ENCODE measurements around the gene MACROH2A2. TPM values are rescaled to one million over a fixed set of nuclear protein-coding genes. Genes with fewer than 3 reads are reported as not detected.

The MACROH2A2 gene
- total and polyA plus RNA-seq, 12 donors = 10.0 to 17.5 (median 12.7) TPM

DNA sequence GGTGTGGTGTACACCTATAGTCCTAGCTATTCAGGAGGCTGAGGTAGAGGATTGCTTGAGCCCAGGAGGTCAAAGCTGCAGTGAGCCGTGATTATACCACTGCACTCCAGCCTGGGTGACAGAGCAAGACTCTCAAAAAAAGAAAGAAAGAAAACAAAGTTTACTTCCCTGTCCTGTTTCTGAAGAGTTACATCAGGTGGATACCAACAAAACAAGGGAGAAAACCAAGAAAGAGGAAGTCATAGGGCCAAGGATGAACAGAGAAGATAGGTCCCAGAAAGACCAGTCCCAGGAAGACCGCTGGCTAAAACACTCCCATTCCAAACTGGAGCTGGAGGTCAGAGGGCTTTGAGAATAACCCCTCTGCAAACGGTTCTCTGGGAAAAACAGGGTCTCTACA lies 13.5 kb downstream of the MACROH2A2 start:
- Histone ChIP-seq H3K27ac (no peak overlapping the region), H3K4me3 (no peak overlapping the region), H3K36me3 (peaks cover 0 to 7% (median 0%) of the 10 kb centered on the region in 9 donors), H3K4me1 (no peaks in the 10 kb centered on the region), H3K27me3 (no peaks in the 10 kb centered on the region), H3K9me3 (no peaks in the 10 kb centered on the region)
- ATAC-seq = no peak
- 91 to 95% methylated on average over 3 of the region's 3 CpGs for WGBS, 2 donors
- no peak for DNase-seq
- TF ChIP-seq CTCF (IDR thresholded peaks at IDR 0.05) = no peak
- intact Hi-C loops (cut with DNase I) = no loop called here

DNA sequence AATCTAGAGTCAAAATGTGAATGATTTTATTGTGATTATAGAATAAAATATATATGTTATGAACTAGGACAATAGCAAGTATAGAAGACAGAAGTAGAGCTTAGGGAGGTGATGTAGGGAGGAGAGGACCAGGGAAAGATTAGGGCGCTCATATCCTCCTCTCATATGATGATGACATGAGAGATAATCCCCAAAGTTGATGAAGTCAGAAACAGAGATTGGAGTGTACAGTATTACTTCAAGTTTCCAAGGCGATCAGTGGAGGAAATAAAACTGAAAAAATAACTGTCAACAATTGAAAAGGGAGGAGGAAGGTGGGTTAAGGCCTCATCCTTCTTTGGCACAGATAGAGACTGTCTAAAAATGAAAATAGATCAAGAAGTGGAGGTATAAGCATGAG lies 14.9 kb downstream of the MACROH2A2 start:
- TF ChIP-seq CTCF (IDR thresholded peaks at IDR 0.05) = no peak
- no peaks in the 10 kb centered on the region for H3K4me1 ChIP-seq
- H3K27ac ChIP-seq = no peak overlapping the region
- ATAC-seq (no peak), DNase-seq (no peak)
- H3K27me3 ChIP-seq = no peaks in the 10 kb centered on the region
- intact Hi-C loops (cut with DNase I) = no loop called here
- no peaks in the 10 kb centered on the region for H3K9me3 ChIP-seq
- WGBS, 2 donors = 88 to 100% methylated on average over 2 of the region's 2 CpGs
- H3K4me3 ChIP-seq = no peak overlapping the region
- H3K36me3 ChIP-seq = peaks cover 0 to 7% (median 0%) of the 10 kb centered on the region in 9 donors

- WGBS, 2 donors = 95 to 96% methylated on average over 10 of the region's 10 CpGs
- no peaks in the 10 kb centered on the region for H3K9me3 ChIP-seq
- no peak for ATAC-seq
- no peak overlapping the region for H3K27ac ChIP-seq
- no peaks in the 10 kb centered on the region for H3K4me1 ChIP-seq
- TF ChIP-seq CTCF (IDR thresholded peaks at IDR 0.05) = no peak
- DNase-seq = no peak
- no peaks in the 10 kb centered on the region for H3K27me3 ChIP-seq
- intact Hi-C loops (cut with DNase I) = no loop called here
- H3K36me3 ChIP-seq = peaks cover 0 to 7% (median 0%) of the 10 kb centered on the region in 9 donors
- no peak overlapping the region for H3K4me3 ChIP-seq
Measured at GRCh38 chr10:70068925-70069324, 16.3 kb downstream of the MACROH2A2 start.

- ATAC-seq (no peak), DNase-seq (no peak)
- WGBS, 2 donors = 88 to 90% methylated on average over 5 of the region's 5 CpGs
- Histone ChIP-seq H3K4me3 (no peak overlapping the region), H3K27ac (no peak overlapping the region), H3K36me3 (peaks cover 0 to 7% (median 0%) of the 10 kb centered on the region in 9 donors), H3K9me3 (no peaks in the 10 kb centered on the region), H3K4me1 (no peaks in the 10 kb centered on the region), H3K27me3 (no peaks in the 10 kb centered on the region)
- intact Hi-C loops (cut with DNase I) = no loop called here
- TF ChIP-seq CTCF (IDR thresholded peaks at IDR 0.05) = no peak
Measured at GRCh38 chr10:70069346-70069745, 16.7 kb downstream of the MACROH2A2 start.

Measured in heart right ventricle (tissue), 16 donors.